Measurements from ENCODE around the gene HIRIP3.
"Not testable (repeated sequence)": the region's sequence is repeated elsewhere in the genome, so short reads cannot be mapped to it uniquely, and the experiment has no call there.

Gene HIRIP3

GRCh38 chr16:30016555-30017276, 21.3 kb upstream of the HIRIP3 start:
- DNase-seq: no peak

- not testable (repeated sequence) for DNase-seq
Measured at GRCh38 chr16:30015450-30015849, 20.0 kb upstream of the HIRIP3 start.

GRCh38 chr16:30012598-30012997, 17.2 kb upstream of the HIRIP3 start:
- not testable (repeated sequence) for DNase-seq

DNA sequence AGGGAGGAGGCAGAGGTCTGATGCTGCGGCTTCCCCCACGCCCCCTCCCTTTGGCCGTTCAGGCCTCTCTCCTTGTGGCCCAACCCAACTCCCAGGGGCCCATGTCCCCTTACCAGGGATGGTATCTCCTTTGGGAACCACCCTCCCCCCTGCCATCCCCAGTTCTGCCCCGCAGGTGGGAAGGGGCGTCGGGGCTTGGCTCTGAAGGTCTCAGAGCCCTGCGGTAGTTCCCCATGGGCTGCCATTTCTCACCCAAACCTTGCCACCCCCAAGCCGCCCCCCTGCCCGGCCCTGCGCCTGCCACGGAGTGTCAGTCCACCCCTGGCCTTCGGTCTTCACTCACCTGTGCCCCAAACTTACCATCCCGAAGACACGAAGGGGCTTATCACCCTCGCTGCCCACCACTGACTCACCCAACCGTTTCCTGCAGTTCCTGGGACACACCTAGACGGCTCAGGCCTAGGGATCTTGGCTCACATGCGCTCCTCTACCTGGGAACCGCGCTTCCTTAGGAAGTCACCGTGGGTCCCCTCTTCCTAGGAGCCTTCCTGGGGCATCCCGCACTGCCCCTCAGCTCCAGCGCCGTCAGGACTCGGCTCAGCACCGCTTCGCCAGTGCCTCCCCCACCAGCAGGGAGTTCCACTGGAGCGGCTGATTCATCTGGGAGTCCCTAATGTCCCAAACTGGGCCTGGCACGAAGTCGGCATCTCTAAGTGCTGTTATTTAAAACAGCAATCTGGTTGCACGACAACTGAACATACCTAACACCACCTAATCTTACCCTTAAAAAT, 16.5 kb upstream of the HIRIP3 start:
- peak in 1 of 58 donors; percentile 12 for DNase-seq

- DNase-seq: peak in 15 of 58 donors; percentile 14 to 54 (median 33)
Measured at GRCh38 chr16:30010844-30011713, 15.7 kb upstream of the HIRIP3 start, which contains the start of gene DOC2A. Gene DOC2A (minus strand): TSS chr16:30011027. CDS start chr16:30010222, 805 bp downstream.

DNA sequence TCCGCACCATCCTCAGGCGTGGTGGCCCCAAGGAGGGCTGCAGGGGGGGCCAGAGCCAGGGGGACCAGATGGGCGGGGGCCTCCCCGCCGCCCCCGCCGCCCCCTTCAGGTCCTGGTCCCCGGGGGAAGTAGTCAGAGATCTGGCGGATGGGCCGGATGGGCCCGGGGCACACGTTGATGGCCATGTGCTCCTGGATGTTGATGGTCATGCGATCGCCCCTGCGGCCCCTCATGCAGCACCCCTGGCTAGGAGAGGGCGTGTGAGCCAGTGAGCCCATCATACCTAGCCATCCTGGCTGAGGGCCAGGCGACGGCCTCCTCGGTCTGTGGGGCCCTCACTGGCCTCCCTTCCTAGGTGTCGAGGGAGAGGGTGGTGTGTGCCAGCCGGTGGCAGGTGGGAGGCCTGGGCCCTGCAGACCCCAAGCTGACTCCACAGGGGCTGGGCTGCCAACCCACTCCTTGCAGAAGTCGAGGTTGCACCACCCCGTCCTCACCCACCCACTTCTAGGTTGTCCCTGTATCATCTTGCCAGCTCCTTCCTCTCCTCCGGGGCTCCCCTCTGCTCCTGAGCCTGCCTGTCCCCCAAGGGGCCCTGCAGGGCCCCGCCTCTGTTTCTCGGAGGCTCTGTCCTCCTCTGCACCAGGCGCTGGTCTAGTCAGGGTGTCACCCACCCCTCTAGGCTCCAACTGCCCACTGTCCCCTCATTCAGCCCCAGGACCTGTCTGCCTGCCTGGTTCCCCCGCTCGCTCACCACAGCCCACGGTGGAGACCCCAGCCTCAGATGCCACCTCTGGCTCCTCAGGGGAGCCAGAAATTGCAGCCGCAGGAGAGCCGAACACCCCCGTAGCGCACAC, 14.8 kb upstream of the HIRIP3 start:
- peak in 2 of 58 donors; percentile 29 to 44 for DNase-seq

DNA sequence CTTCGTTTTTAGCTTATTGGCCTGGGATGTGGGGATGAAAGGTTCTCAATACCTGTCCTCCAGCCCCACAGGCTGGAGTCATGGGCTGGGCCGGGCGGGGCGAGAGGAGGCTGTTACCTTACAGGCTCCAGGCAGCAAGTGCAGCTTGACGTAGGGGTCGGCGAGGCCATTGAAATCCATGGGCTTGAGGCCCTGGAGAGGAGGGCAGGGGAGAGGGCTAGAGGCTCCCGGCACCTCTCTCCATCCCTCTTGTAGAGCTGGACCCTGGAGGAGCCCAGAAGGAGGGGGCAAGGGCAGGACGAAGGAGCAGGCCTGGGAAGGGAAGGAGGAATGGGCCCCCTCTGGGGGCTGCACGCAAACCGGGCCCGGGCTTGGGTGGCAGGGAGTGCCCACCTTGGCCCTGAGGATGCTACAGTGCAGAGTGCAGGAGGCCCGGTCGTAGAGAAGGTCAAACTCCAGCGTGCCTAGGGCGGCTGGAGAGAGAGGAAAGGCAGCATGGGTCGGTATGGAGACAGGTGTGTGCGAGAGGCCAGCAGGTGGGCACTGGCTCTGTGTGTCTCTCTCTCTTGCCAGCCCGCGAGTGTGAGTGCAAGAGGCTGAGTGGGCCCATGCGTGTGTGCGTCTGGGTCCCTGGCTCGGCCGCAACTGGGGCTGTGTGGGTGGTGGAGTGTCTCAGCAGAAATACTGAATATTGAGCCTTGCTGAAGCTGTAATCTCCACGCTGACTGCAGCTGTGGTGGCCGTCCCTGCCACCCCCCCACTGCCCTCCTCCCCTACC, 13.9 kb upstream of the HIRIP3 start:
- peak in 10 of 58 donors; percentile 14 to 51 (median 33) for DNase-seq

- no peak for DNase-seq
Measured at GRCh38 chr16:30007378-30007895, 12.0 kb upstream of the HIRIP3 start.

GRCh38 chr16:30006659-30007377, 11.4 kb upstream of the HIRIP3 start:
- DNase-seq: no peak

DNA sequence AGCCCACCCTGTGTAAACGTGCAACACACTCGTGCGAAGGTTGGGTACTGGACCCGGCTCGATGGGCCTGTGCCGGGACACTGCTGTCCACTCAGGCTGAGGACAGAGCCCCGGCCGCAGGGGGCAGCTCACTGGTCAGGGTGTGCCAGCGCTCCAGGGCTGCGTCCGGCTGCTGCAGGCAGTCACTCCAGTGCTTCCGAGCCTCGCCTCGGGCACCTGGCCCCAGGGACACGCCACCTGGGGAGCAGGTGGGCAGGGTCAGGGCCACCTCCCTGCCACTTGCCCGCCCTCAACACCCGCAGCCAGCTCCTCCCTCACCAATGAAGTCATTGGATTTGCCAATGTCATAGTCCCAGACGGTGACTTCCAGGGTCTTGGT, 10.7 kb upstream of the HIRIP3 start:
- no peak for DNase-seq

- DNase-seq: peak in 7 of 58 donors; percentile 9 to 30 (median 21)
Measured at GRCh38 chr16:30005341-30006094, 10.1 kb upstream of the HIRIP3 start.

DNA sequence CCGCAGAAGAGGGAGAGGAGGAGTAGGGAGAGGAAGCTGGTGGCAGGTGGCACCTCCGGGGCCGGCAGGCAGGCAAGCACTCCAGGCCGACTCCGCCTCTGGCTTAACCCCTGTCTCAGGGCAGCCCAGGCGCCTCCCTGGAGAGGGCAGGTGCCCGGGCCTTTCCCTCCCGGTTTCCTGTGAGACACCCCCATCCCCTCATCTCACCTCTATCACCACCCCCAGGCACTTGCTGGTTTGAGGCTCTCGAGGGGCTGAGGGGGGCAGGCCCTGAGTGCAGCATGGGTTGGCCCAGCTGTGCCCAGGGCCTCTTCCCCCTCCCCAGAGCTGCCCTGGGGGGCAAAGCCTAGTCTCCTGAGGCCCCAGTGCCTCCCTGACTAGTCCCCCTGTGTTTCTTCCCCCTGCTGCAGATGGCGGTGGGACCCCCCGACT, 9.4 kb upstream of the HIRIP3 start:
- DNase-seq: no peak

DNA sequence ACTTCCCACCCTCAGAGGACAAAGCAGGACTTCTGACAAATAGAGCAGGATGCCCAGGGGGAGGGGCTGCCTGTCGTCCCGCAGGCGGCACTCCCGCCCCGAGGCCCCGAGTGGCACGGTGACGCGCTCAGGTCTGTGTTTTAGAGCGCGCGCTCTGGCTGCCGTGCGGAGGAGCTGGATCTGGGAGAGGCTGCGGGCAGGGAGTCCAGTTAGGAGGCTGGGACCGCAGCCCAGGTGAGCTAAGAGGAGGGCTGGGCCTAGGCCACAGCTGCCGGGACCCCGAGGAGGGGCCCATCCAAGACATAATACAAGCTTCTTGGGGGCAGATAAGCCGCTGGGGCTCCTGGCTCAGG, 9.0 kb upstream of the HIRIP3 start:
- no peak for DNase-seq

DNA sequence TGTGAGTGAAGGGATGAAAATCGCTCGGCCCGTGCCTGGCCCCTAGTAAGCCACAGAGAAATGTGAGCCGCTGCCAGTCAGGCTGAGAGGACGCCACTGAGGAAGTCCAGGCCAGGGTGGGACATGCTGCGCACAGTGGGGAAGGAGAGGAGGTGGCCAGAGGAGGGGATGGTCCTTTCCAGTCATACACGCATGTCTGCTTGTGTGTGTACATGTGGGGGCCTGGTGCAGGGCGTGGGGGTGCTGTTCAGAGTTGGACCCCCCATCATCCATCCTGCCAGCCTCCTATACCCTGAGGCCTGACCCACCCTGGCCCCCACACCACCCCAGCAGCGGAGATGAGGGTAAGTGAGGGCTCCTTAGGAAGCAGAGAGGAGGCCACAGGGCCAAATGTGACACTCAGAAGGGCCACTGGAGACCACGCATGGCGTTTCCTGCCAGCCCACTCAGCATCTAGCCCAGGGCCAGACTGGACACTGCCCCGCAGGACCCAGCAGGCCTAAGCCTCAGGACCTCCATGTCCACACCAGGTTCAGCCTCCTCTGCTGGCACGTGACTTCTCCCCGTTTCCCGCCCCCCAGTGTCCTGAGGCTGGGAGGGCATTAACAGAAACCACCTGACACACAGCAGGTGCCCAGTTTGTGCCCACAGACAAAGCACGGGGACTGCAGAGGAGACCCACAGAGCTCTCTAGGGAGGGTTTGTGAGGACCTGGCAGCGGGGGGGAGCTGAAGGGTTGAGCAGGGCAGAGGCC, 8.4 kb upstream of the HIRIP3 start:
- DNase-seq: no peak

DNA sequence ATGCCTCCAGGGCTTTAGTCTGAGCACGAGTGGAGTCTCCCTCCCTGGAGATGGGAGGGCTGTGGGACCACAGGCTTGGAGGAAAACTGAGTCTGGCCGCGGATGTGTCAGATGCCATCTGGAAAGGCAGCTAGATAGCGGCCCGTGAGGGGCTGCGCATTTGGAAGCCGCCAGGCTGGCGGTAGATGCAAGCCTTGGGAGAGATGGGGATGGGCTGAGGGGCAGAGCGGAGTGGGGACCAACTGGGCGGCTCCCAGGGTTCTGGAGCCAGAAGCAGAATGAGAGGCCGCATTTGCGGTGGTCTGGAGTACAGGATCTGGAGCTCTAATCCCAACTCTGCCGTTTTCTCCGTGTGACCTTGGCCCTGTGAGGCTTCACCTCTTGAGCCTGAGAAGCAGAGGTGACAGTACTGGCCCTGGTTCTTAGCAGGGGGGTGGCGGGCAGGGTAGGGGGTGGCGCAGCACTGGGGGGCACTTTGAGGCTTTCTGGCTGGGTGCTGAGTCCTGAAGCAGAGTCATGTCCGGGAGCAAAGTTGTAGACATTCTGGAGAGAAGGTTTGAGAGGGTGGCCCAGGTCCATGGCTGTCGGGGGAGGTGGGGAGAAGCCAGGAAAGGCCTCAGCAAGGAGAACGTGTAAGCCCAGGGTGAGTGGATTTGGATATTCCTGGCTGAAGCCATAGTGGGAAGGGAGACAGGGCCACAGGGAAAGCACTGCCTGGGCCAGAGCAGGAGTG, 7.4 kb upstream of the HIRIP3 start:
- DNase-seq: no peak
